Naive thymus-derived CD8-positive, alpha-beta T cell (primary cell): ENCODE measurements around the gene ENTHD1. TPM values are rescaled to one million over a fixed set of nuclear protein-coding genes. Genes with fewer than 3 reads are reported as not detected.

Source experiments
- ATAC-seq, 2 donors: fragments of 150-1000 bp; cut with Tn5 transposase in 1 of 2; sonication (Bioruptor Pico), chemical (Tn5 transposase) in 1 of 2; 1 replicate in 1 of 2; 2 replicates in 1 of 2; pipeline ENCODE4 v1.10.0; 2021; ENCODE audit warnings: mild to moderate bottlenecking in 2 of 2, moderate library complexity in 2 of 2
- POLR2A ChIA-PET: fragments of 350-600 bp; sonication (Branson Sonifier 250); formaldehyde crosslinking; loops from one replicate; lab custom pipeline; 2021; ENCODE audit warnings: antibody characterized with exemption; lab: Charles Lee
- DNase-seq, 10 donors: peaks; one replicate each; pipeline versions ENCODE4 v3.0.0 to v3.0.0-alpha.2; 2020 to 2022
- H3K27ac Mint-ChIP-seq, 10 donors: one replicate each; pipeline ENCODE4 v1.8.0; 2020 to 2022; ENCODE audit warnings: mild to moderate bottlenecking in 10 of 10, mixed read lengths in 10 of 10, moderate library complexity in 4 of 10, inconsistent platforms in 1 of 10
- H3K27me3 Mint-ChIP-seq, 5 donors: one replicate each; pipeline ENCODE4 v1.8.0; 2021 to 2022; ENCODE audit warnings: mixed read lengths in 5 of 5
- H3K36me3 Mint-ChIP-seq, 3 donors: one replicate each; pipeline ENCODE4 v1.8.0; 2020 to 2022; ENCODE audit warnings: mixed read lengths in 3 of 3, mild to moderate bottlenecking in 2 of 3, inconsistent platforms in 1 of 3
- H3K4me1 Mint-ChIP-seq, 4 donors: one replicate each; pipeline ENCODE4 v1.8.0; 2021 to 2022; ENCODE audit warnings: mixed read lengths in 4 of 4
- H3K4me3 Mint-ChIP-seq, 10 donors: one replicate each; pipeline ENCODE4 v1.8.0; 2020 to 2022; ENCODE audit warnings: mild to moderate bottlenecking in 10 of 10, mixed read lengths in 10 of 10, moderate library complexity in 6 of 10, inconsistent platforms in 1 of 10
- H3K9me3 Mint-ChIP-seq, 9 donors: one replicate each; pipeline ENCODE4 v1.8.0; 2020 to 2022; ENCODE audit warnings: mixed read lengths in 9 of 9, mild to moderate bottlenecking in 3 of 9, inconsistent platforms in 1 of 9, moderate library complexity in 1 of 9
- polyA plus RNA-seq, 3 donors: library from polyadenylated mRNA; unstranded; fragments of 300-500 nt; fragmentation: Illumina TruSeq; gene quantifications; one replicate each; pipeline ENCODE4 v1.2.3, GENCODE V29; 2021
- total RNA-seq, 8 experiments: library from RNA in 2 of 8; stranded (reverse) in 2 of 8; gene quantifications; one replicate each; pipeline ENCODE4 v1.2.3 and lab custom pipeline; 2021 to 2026

ENTHD1 gene
- total and polyA plus RNA-seq, 5 experiments from 2014 or later = 0.20 to 0.41 (median 0.36) TPM

GRCh38 chr22:39806109-39806508, 87.5 kb downstream of the ENTHD1 start:
- Mint-ChIP-seq H3K36me3 (no peaks in the 10 kb centered on the region), H3K27me3 (peaks cover 0 to 13% (median 12%) of the 10 kb centered on the region in 5 donors), H3K27ac (peak overlapping the region in 1 of 10 donors; percentile 12), H3K4me1 (peaks cover 6 to 11% (median 8%) of the 10 kb centered on the region in 4 donors), H3K4me3 (no peak overlapping the region), H3K9me3 (no peaks in the 10 kb centered on the region)
- DNase-seq (no peak), ATAC-seq (no peak)
- POLR2A ChIA-PET = interaction anchor here (1.1 kb wide), 1 partner anchor 286 kb away, joined by 3 read pairs; the partner anchor contains the start of gene ATF4

- Mint-ChIP-seq H3K9me3 (peaks cover 0 to under 1% (median 0%) of the 10 kb centered on the region in 9 donors), H3K4me3 (no peak overlapping the region), H3K27me3 (peaks cover 0 to 13% (median 12%) of the 10 kb centered on the region in 5 donors), H3K4me1 (peaks cover 6 to 11% (median 8%) of the 10 kb centered on the region in 4 donors), H3K27ac (no peak overlapping the region), H3K36me3 (peaks cover 0 to 8% (median 0%) of the 10 kb centered on the region in 3 donors)
- POLR2A ChIA-PET = interaction anchor here (1.1 kb wide), 1 partner anchor 285 kb away, joined by 3 read pairs; the partner anchor contains the start of gene ATF4
- ATAC-seq = no peak
- no peak for DNase-seq
These were observed 88.4 kb downstream of the ENTHD1 start for GRCh38 chr22:39805117-39805516.

GRCh38 chr22:39802682-39803081, 90.9 kb downstream of the ENTHD1 start:
- Mint-ChIP-seq H3K27me3 (peaks cover 2 to 13% (median 9%) of the 10 kb centered on the region in 5 donors), H3K4me1 (peaks cover 6 to 11% (median 8%) of the 10 kb centered on the region in 4 donors), H3K9me3 (peaks cover 3 to 17% (median 13%) of the 10 kb centered on the region in 9 donors), H3K36me3 (peaks cover 2 to 21% (median 3%) of the 10 kb centered on the region in 3 donors), H3K27ac (no peak overlapping the region), H3K4me3 (no peak overlapping the region)
- POLR2A ChIA-PET = no interaction called here
- no peak for DNase-seq
- no peak for ATAC-seq

GRCh38 chr22:39800790-39801520, 92.6 kb downstream of the ENTHD1 start:
- DNase-seq = no peak
- Mint-ChIP-seq H3K27me3 (peaks cover 2 to 18% (median 10%) of the 10 kb centered on the region in 5 donors), H3K27ac (no peak overlapping the region), H3K9me3 (peaks cover 3 to 35% (median 25%) of the 10 kb centered on the region in 9 donors), H3K36me3 (peaks cover 2 to 37% (median 11%) of the 10 kb centered on the region in 3 donors), H3K4me1 (peaks cover 4 to 10% (median 8%) of the 10 kb centered on the region in 4 donors), H3K4me3 (no peak overlapping the region)
- ATAC-seq = no peak
- POLR2A ChIA-PET = no interaction called here

GRCh38 chr22:39797528-39798147, 95.9 kb downstream of the ENTHD1 start:
- Mint-ChIP-seq H3K36me3 (peaks cover 2 to 41% (median 11%) of the 10 kb centered on the region in 3 donors), H3K4me3 (no peak overlapping the region), H3K9me3 (peaks cover 15 to 54% (median 28%) of the 10 kb centered on the region in 9 donors), H3K4me1 (no peaks in the 10 kb centered on the region), H3K27me3 (peaks cover 0 to 8% (median 3%) of the 10 kb centered on the region in 5 donors), H3K27ac (no peak overlapping the region)
- ATAC-seq (no peak), DNase-seq (no peak)
- POLR2A ChIA-PET = no interaction called here

- H3K36me3 Mint-ChIP-seq = no peaks in the 10 kb centered on the region
- DNase-seq = no peak
- H3K27ac Mint-ChIP-seq = no peak overlapping the region
- H3K9me3 Mint-ChIP-seq = peaks cover 0 to 15% (median 2%) of the 10 kb centered on the region in 9 donors
- H3K4me3 Mint-ChIP-seq = no peak overlapping the region
- POLR2A ChIA-PET = no interaction called here
- H3K27me3 Mint-ChIP-seq = peaks cover 0 to 1% (median 0%) of the 10 kb centered on the region in 5 donors
- no peak for ATAC-seq
- H3K4me1 Mint-ChIP-seq = peaks cover 6 to 10% (median 8%) of the 10 kb centered on the region in 4 donors
These were observed 103.8 kb downstream of the ENTHD1 start for GRCh38 chr22:39789788-39790187.

- Mint-ChIP-seq H3K9me3 (no peaks in the 10 kb centered on the region), H3K4me3 (no peak overlapping the region), H3K4me1 (peaks cover 5 to 9% (median 7%) of the 10 kb centered on the region in 4 donors), H3K36me3 (no peaks in the 10 kb centered on the region), H3K27me3 (no peaks in the 10 kb centered on the region), H3K27ac (no peak overlapping the region)
- no peak for DNase-seq
- POLR2A ChIA-PET = no interaction called here
- no peak for ATAC-seq
These were observed 108.3 kb downstream of the ENTHD1 start for GRCh38 chr22:39785232-39785631.

- POLR2A ChIA-PET = no interaction called here
- H3K4me1 Mint-ChIP-seq = peaks cover 7 to 19% (median 14%) of the 10 kb centered on the region in 4 donors
- peaks cover 0 to 2% (median 0%) of the 10 kb centered on the region in 9 donors for H3K9me3 Mint-ChIP-seq
- H3K36me3 Mint-ChIP-seq = no peaks in the 10 kb centered on the region
- ATAC-seq = no peak
- H3K27ac Mint-ChIP-seq = no peak overlapping the region
- H3K4me3 Mint-ChIP-seq = no peak overlapping the region
- peaks cover 0 to 2% (median 0%) of the 10 kb centered on the region in 5 donors for H3K27me3 Mint-ChIP-seq
- DNase-seq = no peak
These were observed 115.7 kb downstream of the ENTHD1 start for GRCh38 chr22:39777716-39778454.

- Mint-ChIP-seq H3K4me1 (peaks cover 7 to 19% (median 14%) of the 10 kb centered on the region in 4 donors), H3K27me3 (peaks cover 0 to 2% (median 0%) of the 10 kb centered on the region in 5 donors), H3K36me3 (peaks cover 0 to 3% (median 3%) of the 10 kb centered on the region in 3 donors), H3K4me3 (no peak overlapping the region), H3K9me3 (peaks cover 0 to 5% (median 3%) of the 10 kb centered on the region in 9 donors), H3K27ac (no peak overlapping the region)
- ATAC-seq = no peak
- DNase-seq = no peak
- POLR2A ChIA-PET = interaction anchor here (0.6 kb wide), 1 partner anchor 801 kb away, joined by 3 read pairs; no protein-coding TSS in a partner anchor
These were observed 117.1 kb downstream of the ENTHD1 start for GRCh38 chr22:39776295-39777009.

GRCh38 chr22:39773976-39774539, 119.5 kb downstream of the ENTHD1 start:
- H3K36me3 Mint-ChIP-seq = peaks cover 0 to 15% (median 12%) of the 10 kb centered on the region in 3 donors
- H3K4me1 Mint-ChIP-seq = peaks cover 9 to 19% (median 14%) of the 10 kb centered on the region in 4 donors
- peaks cover 0 to 14% (median 4%) of the 10 kb centered on the region in 9 donors for H3K9me3 Mint-ChIP-seq
- DNase-seq = peak in 2 of 10 donors; percentile 3 to 6
- H3K27me3 Mint-ChIP-seq = peaks cover 0 to 4% (median 0%) of the 10 kb centered on the region in 5 donors
- POLR2A ChIA-PET = no interaction called here
- ATAC-seq = peak; percentile 35 to 58
- H3K4me3 Mint-ChIP-seq = no peak overlapping the region
- H3K27ac Mint-ChIP-seq = peak overlapping the region in 5 of 10 donors; percentile 2 to 39 (median 21)

GRCh38 chr22:39773503-39773902, 120.1 kb downstream of the ENTHD1 start:
- no peak overlapping the region for H3K4me3 Mint-ChIP-seq
- DNase-seq (no peak), ATAC-seq (no peak)
- peaks cover 9 to 19% (median 14%) of the 10 kb centered on the region in 4 donors for H3K4me1 Mint-ChIP-seq
- peak overlapping the region in 4 of 10 donors; percentile 2 to 39 (median 24) for H3K27ac Mint-ChIP-seq
- peaks cover 0 to 17% (median 12%) of the 10 kb centered on the region in 3 donors for H3K36me3 Mint-ChIP-seq
- POLR2A ChIA-PET = no interaction called here
- peaks cover 0 to 4% (median 0%) of the 10 kb centered on the region in 5 donors for H3K27me3 Mint-ChIP-seq
- H3K9me3 Mint-ChIP-seq = peaks cover 0 to 14% (median 4%) of the 10 kb centered on the region in 9 donors
